A673 (cell line): ENCODE data around the gene ADAMTS6.

Experiments
- EZH2 ChIP-seq: fragments of 200-600 bp; sonication (generic); IDR thresholded peaks from 2 replicates; pipeline ENCODE4 v1.6.1; 2017; ENCODE audit warnings: borderline replicate concordance, low read depth, mild to moderate bottlenecking, mixed read lengths, antibody characterized with exemption, low read length; ENCODE audit not compliant: poor library complexity, severe bottlenecking
- TF ChIP-seq, protein P1 (sequence below): fragments of 300-800, 200-600 bp; sonication (generic); conservative IDR thresholded peaks from 2 replicates; pipeline ENCODE4 v1.5.1; 2017; ENCODE audit warnings: low read depth, mild to moderate bottlenecking, antibody characterized with exemption, low read length, moderate library complexity, mixed read lengths

GRCh38 chr5:65192331-65192730 lies 289.4 kb downstream of the ADAMTS6 start:
- TF ChIP-seq EZH2, result no peak
- TF ChIP-seq, protein P1, sequence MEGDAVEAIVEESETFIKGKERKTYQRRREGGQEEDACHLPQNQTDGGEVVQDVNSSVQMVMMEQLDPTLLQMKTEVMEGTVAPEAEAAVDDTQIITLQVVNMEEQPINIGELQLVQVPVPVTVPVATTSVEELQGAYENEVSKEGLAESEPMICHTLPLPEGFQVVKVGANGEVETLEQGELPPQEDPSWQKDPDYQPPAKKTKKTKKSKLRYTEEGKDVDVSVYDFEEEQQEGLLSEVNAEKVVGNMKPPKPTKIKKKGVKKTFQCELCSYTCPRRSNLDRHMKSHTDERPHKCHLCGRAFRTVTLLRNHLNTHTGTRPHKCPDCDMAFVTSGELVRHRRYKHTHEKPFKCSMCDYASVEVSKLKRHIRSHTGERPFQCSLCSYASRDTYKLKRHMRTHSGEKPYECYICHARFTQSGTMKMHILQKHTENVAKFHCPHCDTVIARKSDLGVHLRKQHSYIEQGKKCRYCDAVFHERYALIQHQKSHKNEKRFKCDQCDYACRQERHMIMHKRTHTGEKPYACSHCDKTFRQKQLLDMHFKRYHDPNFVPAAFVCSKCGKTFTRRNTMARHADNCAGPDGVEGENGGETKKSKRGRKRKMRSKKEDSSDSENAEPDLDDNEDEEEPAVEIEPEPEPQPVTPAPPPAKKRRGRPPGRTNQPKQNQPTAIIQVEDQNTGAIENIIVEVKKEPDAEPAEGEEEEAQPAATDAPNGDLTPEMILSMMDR, result no peak
